IPS-NIHi11 (cell line): ENCODE results near the gene ERCC6L2.

ENCODE experiments used
- DNase-seq: peaks from one replicate; pipeline ENCODE4 v3.0.0; 2012; ENCODE audit warnings: mixed read lengths, low spot score

Gene ERCC6L2

DNA sequence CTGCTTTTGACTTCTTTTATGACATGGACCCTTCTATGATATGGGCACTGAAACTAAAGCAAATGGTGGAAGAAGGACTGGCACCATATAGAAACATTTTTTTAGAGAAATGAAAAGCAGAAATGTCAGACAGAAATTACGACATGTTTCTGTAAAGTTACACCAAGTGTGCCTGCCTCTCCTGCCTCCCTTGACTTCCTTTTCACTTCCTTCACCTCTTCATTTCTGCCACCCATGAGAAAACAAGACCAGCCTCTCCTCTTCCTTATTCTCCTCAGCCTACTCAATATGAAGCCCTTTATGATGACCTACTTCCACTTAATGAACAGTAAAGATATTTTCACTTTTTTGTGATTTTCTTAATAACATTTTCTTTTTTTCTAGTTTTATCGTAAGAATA is 44.5 kb downstream of the ERCC6L2 start:
- no peak for DNase-seq

GRCh38 chr9:95923794-95924193 is 48.3 kb downstream of the ERCC6L2 start:
- DNase-seq: peak; percentile 7

DNA sequence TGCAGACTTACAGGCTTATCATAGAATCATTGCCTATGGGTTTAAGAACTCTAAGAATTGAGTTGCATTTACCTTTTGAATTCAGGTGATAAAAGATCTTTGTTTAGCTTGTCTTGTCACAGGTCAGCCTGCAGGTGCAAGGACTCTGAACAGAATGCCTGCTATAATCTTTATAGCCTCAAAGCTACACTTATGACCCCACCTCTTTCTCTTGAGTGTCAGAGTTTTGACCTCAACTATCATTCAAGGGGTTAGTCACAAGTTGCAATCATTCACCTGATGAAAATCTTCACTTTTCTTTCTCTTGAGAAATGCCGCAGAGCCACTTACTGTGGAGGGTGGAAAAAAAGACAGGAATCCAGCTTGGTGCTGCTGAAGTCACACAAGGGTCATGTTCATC is 49.5 kb downstream of the ERCC6L2 start:
- no peak for DNase-seq

DNA sequence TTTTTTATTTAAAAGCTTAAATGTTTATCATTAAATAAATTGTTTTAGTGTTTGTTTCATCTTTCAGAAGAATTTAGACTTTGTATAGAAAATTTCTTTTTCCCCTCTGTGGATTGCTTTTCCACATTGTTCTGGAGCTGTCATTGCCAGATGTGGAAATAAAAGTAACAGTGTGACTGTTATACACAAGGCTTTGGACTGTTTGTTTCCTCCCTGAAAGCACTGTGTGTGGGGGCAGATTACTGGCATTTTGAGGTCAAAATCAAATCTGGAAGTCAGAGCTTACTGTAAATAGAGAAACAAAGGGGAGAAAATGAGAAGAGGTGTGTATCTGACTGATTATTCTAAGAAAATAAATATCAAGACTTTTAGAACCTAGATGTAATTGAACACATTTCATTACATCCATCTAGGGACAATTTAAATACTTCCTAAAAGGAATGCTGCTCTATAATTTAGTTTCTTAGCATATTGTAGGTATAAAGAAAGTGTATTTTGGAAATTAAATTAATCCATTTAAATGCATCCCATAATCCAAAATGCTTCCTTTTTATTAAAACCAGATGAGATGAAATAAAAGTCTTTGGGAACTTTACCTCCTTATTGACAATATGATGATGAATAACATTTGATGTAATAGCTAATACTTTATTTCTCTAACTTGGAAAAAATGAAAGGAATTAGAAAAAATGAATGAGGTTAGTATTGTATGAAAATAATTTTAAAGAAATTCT is 51.9 kb downstream of the ERCC6L2 start:
- no peak for DNase-seq

DNA sequence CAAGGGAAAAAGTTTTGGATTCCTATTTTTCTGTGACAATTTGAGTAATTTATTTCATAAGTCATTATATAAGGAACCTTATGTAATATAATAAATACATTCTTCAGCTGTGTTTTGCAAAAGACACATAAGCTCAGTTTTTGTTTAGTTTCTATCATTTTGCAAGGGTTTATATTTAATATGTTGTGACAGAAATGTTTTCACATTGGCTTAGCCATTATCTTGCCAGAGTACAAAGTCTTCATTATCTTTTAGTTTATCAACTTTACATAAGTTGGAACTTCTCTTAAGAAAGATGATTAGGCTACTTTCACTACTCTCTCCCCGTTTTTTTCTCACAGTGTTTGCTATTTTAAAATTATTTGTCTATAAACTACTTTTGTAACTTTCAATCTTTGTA is 54.8 kb downstream of the ERCC6L2 start:
- no peak for DNase-seq

DNA sequence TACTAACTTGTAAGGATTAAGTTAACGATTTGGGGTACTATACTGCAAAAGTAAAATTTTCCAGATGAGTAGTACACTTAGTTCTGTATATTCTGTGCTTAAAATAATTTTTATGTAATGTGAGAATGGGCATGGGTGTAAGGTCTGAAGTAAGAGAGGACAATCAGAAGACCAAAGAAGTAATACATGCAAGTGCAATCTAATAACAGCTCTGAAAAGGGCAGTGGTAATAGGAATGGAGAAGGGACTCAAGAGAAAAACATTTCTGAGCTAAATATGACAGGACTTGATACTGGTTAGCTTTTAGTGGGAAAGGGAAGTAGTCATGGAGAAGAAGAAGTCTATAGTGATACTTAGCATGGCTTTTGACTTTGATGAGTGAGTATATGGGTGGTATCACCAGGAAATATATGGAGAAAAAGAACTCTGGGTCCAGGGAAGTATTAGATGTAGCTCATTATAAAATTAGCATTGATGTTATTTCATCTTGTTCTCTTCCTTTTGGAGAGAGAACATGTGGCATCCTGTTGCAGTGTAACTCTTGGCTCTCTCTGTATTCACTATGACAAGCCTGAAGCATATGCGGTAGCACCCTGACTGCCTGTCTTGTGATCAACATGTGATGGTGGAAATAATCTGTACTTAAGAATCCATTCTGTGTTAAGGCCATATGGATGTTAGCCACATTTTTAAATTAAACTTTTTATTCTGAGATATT is 60.5 kb downstream of the ERCC6L2 start:
- no peak for DNase-seq

DNA sequence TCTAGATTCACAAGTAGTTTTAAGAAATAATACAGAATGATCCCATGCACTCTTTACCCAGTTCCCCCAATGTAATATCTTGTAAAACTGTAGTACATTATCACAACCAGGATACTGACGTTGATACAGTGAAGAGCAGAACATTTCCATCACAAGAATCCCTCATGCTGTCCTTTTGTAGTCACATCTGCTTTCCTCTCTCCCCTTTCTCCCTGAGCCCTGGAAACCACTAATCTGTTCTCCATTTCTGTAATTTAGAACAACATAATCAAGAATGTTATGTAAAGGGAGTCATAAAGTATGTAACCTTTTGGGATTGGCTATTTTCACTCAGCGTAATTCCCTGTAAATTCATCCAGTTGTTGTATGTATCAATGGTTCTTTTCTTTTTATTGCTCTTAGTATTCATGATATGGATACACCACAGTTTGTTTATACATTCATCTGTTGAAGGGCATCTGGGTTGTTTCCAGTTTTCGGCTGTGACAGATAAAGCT is 61.1 kb downstream of the ERCC6L2 start:
- no peak for DNase-seq

DNA sequence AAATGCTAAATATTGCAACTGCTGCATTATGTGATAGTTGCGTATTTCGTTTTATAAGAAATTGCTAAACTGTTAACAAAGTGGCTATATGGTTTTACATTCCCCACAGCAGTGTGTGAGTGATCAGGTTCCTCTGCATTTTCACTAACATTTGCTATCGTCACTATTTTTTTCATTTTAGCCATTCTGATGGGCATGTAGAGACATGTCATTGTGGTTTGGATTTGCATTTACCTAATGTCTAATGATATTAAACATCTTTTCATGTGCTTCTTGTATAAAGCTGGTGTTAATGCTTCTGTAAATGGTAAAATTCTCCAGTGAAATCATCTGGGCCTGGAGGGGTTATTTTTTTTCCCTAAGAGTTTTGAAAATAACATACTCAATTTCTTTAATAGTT is 61.6 kb downstream of the ERCC6L2 start:
- DNase-seq: no peak

DNA sequence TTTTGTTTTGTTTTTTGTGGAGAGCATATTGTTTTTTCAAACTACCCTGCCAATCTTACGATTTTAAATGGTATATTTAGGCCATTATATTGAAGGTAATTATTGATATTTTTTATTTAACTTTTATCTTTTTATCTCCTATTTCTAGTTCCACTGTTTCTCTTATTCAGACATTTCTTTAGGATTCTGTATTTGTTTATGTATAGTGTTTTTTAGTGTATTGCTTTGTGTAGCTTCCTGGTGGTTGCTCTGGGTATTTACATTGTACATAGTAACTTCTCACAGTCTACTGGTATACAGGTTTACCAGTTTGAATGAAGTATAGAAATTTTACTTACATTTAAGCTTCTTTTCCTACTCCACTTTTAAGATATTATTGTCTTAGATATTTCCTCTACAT is 63.2 kb downstream of the ERCC6L2 start:
- DNase-seq: no peak

GRCh38 chr9:95939472-95939871 is 64.0 kb downstream of the ERCC6L2 start:
- no peak for DNase-seq

- no peak for DNase-seq
Observed at GRCh38 chr9:95940265-95940664, 64.8 kb downstream of the ERCC6L2 start.

DNA sequence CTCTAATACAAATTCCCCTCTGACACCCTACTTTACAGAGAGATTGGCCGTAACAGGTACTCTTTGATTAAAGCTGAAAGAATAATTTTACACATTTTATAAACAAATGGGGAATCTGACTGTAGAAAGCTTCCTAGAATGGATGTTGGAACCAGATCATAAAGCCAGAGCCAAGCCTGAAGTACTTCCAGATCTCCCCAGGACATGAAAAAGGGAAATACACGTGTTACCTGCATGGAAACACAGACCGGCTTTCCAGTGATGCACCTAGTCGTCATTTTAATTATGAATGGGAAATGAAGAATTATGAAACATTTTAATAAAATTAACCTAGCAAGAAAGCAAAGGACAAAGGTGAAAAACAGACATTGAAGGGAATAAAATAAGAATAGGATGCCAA is 66.5 kb downstream of the ERCC6L2 start:
- DNase-seq: no peak

GRCh38 chr9:95947118-95947517 is 71.6 kb downstream of the ERCC6L2 start:
- DNase-seq: no peak

GRCh38 chr9:95952471-95952870 is 77.0 kb downstream of the ERCC6L2 start:
- DNase-seq: no peak

GRCh38 chr9:95953986-95954385 is 78.5 kb downstream of the ERCC6L2 start:
- no peak for DNase-seq

GRCh38 chr9:95954940-95955339 is 79.4 kb downstream of the ERCC6L2 start:
- DNase-seq: no peak

DNA sequence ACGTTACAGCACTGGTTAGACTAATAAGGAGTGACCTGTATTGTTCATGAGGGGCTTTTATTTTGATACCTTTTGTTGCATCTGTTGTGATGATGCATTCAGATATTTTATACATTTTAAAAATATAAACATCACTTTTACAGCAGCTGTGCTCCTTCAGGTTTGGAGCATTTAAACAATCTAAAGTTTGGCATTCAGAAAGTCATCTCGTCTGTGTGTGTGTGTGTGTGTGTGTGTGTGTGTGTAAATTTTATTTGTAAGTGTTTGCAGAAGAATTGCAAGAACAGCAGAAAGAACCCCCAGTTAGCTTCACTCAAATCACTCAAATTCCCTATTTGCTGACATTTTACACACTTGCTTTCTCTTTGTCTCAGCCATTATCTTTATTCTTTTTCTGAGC is 87.4 kb downstream of the ERCC6L2 start:
- DNase-seq: no peak

GRCh38 chr9:95963659-95964058 is 88.2 kb downstream of the ERCC6L2 start:
- DNase-seq: no peak

GRCh38 chr9:95966306-95966705 is 90.8 kb downstream of the ERCC6L2 start:
- DNase-seq: no peak

GRCh38 chr9:95970317-95970716 is 94.8 kb downstream of the ERCC6L2 start:
- no peak for DNase-seq

DNA sequence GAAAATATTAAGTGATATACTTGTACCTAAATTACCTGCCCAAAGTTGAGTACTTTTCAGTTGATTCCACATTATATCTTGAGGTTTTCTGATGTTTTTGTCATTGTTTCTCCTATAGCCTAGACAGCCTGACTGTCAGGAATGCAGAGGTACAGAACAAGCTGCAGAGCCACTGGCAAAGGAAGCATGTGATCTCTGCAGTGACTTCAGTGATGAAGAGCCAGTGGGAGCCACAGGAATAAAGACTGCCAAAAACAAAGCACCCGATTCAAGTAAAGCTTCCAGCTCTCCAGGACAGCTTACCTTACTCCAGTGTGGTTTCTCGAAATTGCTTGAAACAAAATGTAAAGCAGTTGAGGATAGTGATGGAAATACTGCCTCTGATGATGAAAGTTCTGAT is 96.3 kb downstream of the ERCC6L2 start:
- no peak for DNase-seq

- DNase-seq: no peak
Observed at GRCh38 chr9:95974389-95974788, 98.9 kb downstream of the ERCC6L2 start.

- no peak for DNase-seq
Observed at GRCh38 chr9:95977371-95977770, 101.9 kb downstream of the ERCC6L2 start.

GRCh38 chr9:95978106-95978505 is 102.6 kb downstream of the ERCC6L2 start:
- DNase-seq: no peak
